MCF 10A (cell line): Measurements from ENCODE around the gene DUSP7. TPM values are rescaled to one million over a fixed set of nuclear protein-coding genes. Genes with fewer than 3 reads are reported as not detected.

ENCODE experiments used
- BruUV-seq: library from RNA; stranded (reverse); fragments of 400-500 nt; replicated peaks from 2 replicates; lab custom pipeline; 2021; lab: Mats Ljungman, UMichigan
- CTCF ChIA-PET: fragments of 300-600 bp; sonication (Branson Sonifier 250); formaldehyde crosslinking; extraction: SDS; loops from one replicate; lab custom pipeline; 2021; ENCODE audit warnings: antibody characterized with exemption, inconsistent platforms; lab: Yijun Ruan, JAX
- POLR2A ChIA-PET: fragments of 300-600, 350-650 bp; sonication (Branson Sonifier 250); formaldehyde crosslinking; extraction: SDS; loops from one replicate; lab custom pipeline; 2020; ENCODE audit warnings: antibody characterized with exemption, inconsistent platforms; lab: Yijun Ruan, JAX
- DNase-seq: peaks from one replicate; pipeline ENCODE4 v3.0.0-alpha.2; 2018; ENCODE audit not compliant: unreplicated experiment
- H3K27ac Mint-ChIP-seq: one replicate; pipeline ENCODE4 v1.8.0; 2022; ENCODE audit warnings: mild to moderate bottlenecking, low read depth, mixed read lengths; ENCODE audit not compliant: unreplicated experiment
- H3K27me3 Mint-ChIP-seq: one replicate; pipeline ENCODE4 v1.8.0; 2022; ENCODE audit warnings: mixed read lengths; ENCODE audit not compliant: insufficient read depth, unreplicated experiment
- H3K36me3 Mint-ChIP-seq: one replicate; pipeline ENCODE4 v1.8.0; 2022; ENCODE audit warnings: mild to moderate bottlenecking, moderate library complexity, mixed read lengths; ENCODE audit not compliant: insufficient read depth, unreplicated experiment
- H3K4me1 Mint-ChIP-seq: one replicate; pipeline ENCODE4 v1.8.0; 2022; ENCODE audit warnings: mixed read lengths; ENCODE audit not compliant: insufficient read depth, unreplicated experiment
- H3K4me3 Mint-ChIP-seq: one replicate; pipeline ENCODE4 v1.8.0; 2022; ENCODE audit warnings: mild to moderate bottlenecking, moderate library complexity, mixed read lengths; ENCODE audit not compliant: unreplicated experiment
- H3K9me3 Mint-ChIP-seq: one replicate; pipeline ENCODE4 v1.8.0; 2022; ENCODE audit warnings: mixed read lengths; ENCODE audit not compliant: unreplicated experiment
- CTCF ChIP-seq: fragments of 200-600 bp; IDR thresholded peaks from one replicate; pipeline ENCODE4 v1.8.0; 2022; ENCODE audit warnings: antibody characterized with exemption, mild to moderate bottlenecking; ENCODE audit not compliant: unreplicated experiment
- intact Hi-C: fragments of 100-400 bp; cut with micrococcal nuclease; formaldehyde crosslinking; loops from 2 replicates; pipeline ENCODE4 v1.14.1; 2022
- total RNA-seq: library from RNA; stranded (reverse); gene quantifications from 2 replicates; pipeline ENCODE4 v1.2.3, GENCODE V29; 2022

DUSP7 gene
- total RNA-seq, 1 experiment from 2014 or later, result 69.1 TPM

- TF ChIP-seq CTCF, result no peak
- no TSS peak for BruUV-seq
- CTCF ChIA-PET, result interaction anchor here (0.6 kb wide), 1 partner anchor 131 kb away, joined by 3 read pairs; no protein-coding TSS in a partner anchor
Measured at GRCh38 chr3:52078781-52079560, 22.6 kb upstream of the DUSP7 start.

GRCh38 chr3:52077925-52078324 is 21.6 kb upstream of the DUSP7 start:
- DNase-seq, result no peak
- no TSS peak for BruUV-seq
- no peaks in the 10 kb centered on the region for H3K27me3 Mint-ChIP-seq
- H3K4me1 Mint-ChIP-seq, result no peaks in the 10 kb centered on the region
- no peak overlapping the region for H3K4me3 Mint-ChIP-seq
- no peaks in the 10 kb centered on the region for H3K9me3 Mint-ChIP-seq
- CTCF ChIA-PET, result no interaction called here
- POLR2A ChIA-PET, result no interaction called here
- no peaks in the 10 kb centered on the region for H3K36me3 Mint-ChIP-seq
- no peak overlapping the region for H3K27ac Mint-ChIP-seq
- no peak for TF ChIP-seq CTCF
- intact Hi-C loops, result no loop called here

More at GRCh38 chr3:52078781-52079560, 22.6 kb upstream of the DUSP7 start:
- no peaks in the 10 kb centered on the region for H3K4me1 Mint-ChIP-seq
- POLR2A ChIA-PET, result no interaction called here
- intact Hi-C loops, result no loop called here
- H3K9me3 Mint-ChIP-seq, result no peaks in the 10 kb centered on the region
- no peak for DNase-seq
- no peaks in the 10 kb centered on the region for H3K36me3 Mint-ChIP-seq
- no peak overlapping the region for H3K27ac Mint-ChIP-seq
- H3K27me3 Mint-ChIP-seq, result no peaks in the 10 kb centered on the region
- no peak overlapping the region for H3K4me3 Mint-ChIP-seq

- intact Hi-C loops, result no loop called here
- Mint-ChIP-seq H3K27me3 (no peaks in the 10 kb centered on the region), H3K4me3 (no peak overlapping the region), H3K36me3 (no peaks in the 10 kb centered on the region), H3K9me3 (no peaks in the 10 kb centered on the region), H3K4me1 (no peaks in the 10 kb centered on the region), H3K27ac (no peak overlapping the region)
- ChIA-PET POLR2A (no interaction called here), CTCF (interaction anchor here (0.6 to 1.1 kb wide), 2 partner anchors 58 to 73 kb away, joined by 3 read pairs; no protein-coding TSS in a partner anchor)
- no TSS peak for BruUV-seq
- no peak for DNase-seq
- TF ChIP-seq CTCF, result no peak
Measured at GRCh38 chr3:52076896-52077780, 20.8 kb upstream of the DUSP7 start.

- H3K27ac Mint-ChIP-seq, result no peak overlapping the region
- no peak overlapping the region for H3K4me3 Mint-ChIP-seq
- H3K4me1 Mint-ChIP-seq, result no peaks in the 10 kb centered on the region
- no peaks in the 10 kb centered on the region for H3K36me3 Mint-ChIP-seq
- no TSS peak for BruUV-seq
- ChIA-PET POLR2A (interaction anchor here (0.7 kb wide), 1 partner anchor 164 kb away, joined by 3 read pairs; no protein-coding TSS in a partner anchor), CTCF (interaction anchor here (0.5 kb wide), 1 partner anchor 54 kb away, joined by 3 read pairs; no protein-coding TSS in a partner anchor)
- no peak for TF ChIP-seq CTCF
- H3K9me3 Mint-ChIP-seq, result no peaks in the 10 kb centered on the region
- intact Hi-C loops, result no loop called here
- no peak for DNase-seq
- H3K27me3 Mint-ChIP-seq, result no peaks in the 10 kb centered on the region
Measured at GRCh38 chr3:52073490-52073889, 17.1 kb upstream of the DUSP7 start.
